Skeletal muscle tissue (tissue), 4 donors: ENCODE data around the gene SPTLC1. TPM values are rescaled to one million over a fixed set of nuclear protein-coding genes. Genes with fewer than 3 reads are reported as not detected.
"Not testable (repeated sequence)": the region's sequence is repeated elsewhere in the genome, so short reads cannot be mapped to it uniquely, and the experiment has no call there.

Source experiments
- H3K27ac ChIP-seq: one replicate; pipeline ENCODE4 v1.7.0; 2013; ENCODE audit warnings: mild to moderate bottlenecking, low read depth, low read length, inconsistent platforms
- H3K27me3 ChIP-seq, 3 donors: one replicate each; pipeline ENCODE4 v1.7.0; 2013; ENCODE audit warnings: low read length in 3 of 3; ENCODE audit not compliant: control insufficient read depth in 3 of 3, insufficient read depth in 3 of 3
- H3K36me3 ChIP-seq, 3 donors: one replicate each; pipeline ENCODE4 v1.7.0; 2013; ENCODE audit warnings: low read length in 3 of 3; ENCODE audit not compliant: control insufficient read depth in 3 of 3, insufficient read depth in 3 of 3
- H3K4me1 ChIP-seq, 3 donors: one replicate each; pipeline ENCODE4 v1.7.0; 2013; ENCODE audit warnings: low read length in 3 of 3, mild to moderate bottlenecking in 3 of 3; ENCODE audit not compliant: control insufficient read depth in 3 of 3, insufficient read depth in 3 of 3
- H3K4me3 ChIP-seq, 3 donors: one replicate each; pipeline ENCODE4 v1.7.0; 2013; ENCODE audit warnings: low read length in 3 of 3
- H3K9ac ChIP-seq, 3 donors: one replicate each; pipeline ENCODE4 v1.7.0; 2013; ENCODE audit warnings: low read length in 3 of 3, mild to moderate bottlenecking in 3 of 3, moderate library complexity in 2 of 3, low read depth in 1 of 3
- H3K9me3 ChIP-seq, 3 donors: one replicate each; pipeline ENCODE4 v1.7.0; 2013; ENCODE audit warnings: low read length in 3 of 3; ENCODE audit not compliant: control insufficient read depth in 3 of 3
- total RNA-seq: library from RNA; depleted of rRNA; stranded (reverse); fragments of >200 nt; gene quantifications from one replicate; pipeline ENCODE4 v1.2.3, GENCODE V29; 2014
- donor health status: Osteomylitis.

SPTLC1 gene
- total RNA-seq, 1 donor from 2014 or later = 73.1 TPM

DNA sequence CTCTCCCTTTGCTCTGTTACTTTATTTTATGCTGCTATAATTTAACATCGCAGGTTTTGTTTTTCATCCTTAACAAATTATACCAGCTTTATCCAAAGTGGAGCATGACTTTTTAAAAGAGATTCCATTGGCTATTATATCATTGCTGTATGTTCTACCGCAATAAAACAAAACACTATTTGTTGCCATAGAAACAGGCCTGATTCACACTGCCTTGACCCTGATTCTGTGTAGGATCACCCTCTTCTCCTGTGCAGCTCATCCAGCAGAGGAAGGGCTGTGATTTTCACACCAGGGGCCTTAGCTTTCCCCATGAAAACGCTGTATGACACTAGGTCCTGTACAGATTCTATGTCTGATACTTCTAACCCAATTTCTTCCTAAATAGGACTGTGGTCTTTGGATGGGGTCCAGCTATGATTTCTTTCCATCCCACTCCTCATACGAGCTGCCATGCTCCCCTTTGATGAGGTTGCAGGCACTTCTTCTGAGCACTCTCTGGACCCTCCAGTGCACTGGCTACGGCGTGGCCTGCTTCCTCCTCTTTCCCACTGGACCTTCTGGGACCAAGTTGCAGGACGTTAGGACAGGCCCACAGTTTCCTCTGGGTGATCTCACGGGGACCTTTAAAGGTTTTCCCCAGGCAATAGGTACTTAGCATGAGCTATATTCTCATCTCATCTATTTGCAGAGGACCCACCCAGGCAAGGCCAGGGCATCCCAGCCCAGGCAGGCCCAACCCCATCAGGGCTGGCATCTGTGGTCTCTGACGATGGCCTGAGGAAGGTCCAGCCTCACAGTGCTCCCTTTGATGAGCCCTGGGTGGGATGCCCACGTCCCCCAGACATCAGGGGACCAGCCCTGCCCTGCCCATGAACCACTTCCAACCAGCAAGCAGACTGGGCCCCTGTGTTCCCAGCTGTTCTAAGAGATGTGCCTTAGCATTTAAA lies 38.5 kb upstream of the SPTLC1 start:
- not testable (repeated sequence) for H3K27ac ChIP-seq, H3K9me3 ChIP-seq, H3K27me3 ChIP-seq, H3K36me3 ChIP-seq, H3K4me3 ChIP-seq, H3K4me1 ChIP-seq, H3K9ac ChIP-seq

DNA sequence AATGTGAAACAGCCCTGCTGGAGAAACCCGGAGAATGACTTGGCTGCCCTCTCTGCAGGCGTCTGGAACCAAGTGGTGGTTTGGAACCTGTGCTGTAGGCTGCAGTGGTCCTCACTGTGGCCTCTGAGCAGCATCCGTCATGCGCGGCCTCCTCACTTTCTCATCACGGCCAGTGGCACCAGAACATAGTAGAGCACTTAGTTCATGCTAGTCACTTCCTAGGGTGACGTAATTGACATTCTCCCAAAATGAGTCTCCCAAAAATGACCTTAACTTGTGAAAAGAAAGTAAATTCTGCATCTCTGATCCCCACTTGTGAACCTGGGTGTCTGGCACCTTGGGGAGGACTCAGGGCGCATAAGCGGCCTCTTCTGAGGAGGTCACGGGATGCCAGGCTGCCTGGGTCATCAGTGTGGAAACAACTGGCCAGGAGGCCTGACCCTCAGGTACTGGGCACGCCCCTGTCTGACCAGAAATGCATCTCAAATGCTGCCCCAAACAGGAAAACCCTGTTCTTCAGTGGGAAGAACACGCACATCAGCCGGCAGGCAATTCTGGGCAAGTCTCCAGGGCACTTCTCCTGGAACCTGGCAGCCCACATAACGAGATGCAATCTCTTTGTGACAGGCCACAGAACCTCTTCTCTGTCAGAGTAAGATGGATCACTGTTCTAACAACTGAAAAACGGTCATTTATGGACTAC lies 36.6 kb upstream of the SPTLC1 start:
- Histone ChIP-seq H3K9me3 (no peaks in the 10 kb centered on the region), H3K27ac (no peak overlapping the region), H3K36me3 (no peaks in the 10 kb centered on the region), H3K27me3 (no peaks in the 10 kb centered on the region), H3K9ac (no peak overlapping the region), H3K4me1 (peaks cover 3 to 10% (median 8%) of the 10 kb centered on the region in 3 donors), H3K4me3 (no peak overlapping the region)

DNA sequence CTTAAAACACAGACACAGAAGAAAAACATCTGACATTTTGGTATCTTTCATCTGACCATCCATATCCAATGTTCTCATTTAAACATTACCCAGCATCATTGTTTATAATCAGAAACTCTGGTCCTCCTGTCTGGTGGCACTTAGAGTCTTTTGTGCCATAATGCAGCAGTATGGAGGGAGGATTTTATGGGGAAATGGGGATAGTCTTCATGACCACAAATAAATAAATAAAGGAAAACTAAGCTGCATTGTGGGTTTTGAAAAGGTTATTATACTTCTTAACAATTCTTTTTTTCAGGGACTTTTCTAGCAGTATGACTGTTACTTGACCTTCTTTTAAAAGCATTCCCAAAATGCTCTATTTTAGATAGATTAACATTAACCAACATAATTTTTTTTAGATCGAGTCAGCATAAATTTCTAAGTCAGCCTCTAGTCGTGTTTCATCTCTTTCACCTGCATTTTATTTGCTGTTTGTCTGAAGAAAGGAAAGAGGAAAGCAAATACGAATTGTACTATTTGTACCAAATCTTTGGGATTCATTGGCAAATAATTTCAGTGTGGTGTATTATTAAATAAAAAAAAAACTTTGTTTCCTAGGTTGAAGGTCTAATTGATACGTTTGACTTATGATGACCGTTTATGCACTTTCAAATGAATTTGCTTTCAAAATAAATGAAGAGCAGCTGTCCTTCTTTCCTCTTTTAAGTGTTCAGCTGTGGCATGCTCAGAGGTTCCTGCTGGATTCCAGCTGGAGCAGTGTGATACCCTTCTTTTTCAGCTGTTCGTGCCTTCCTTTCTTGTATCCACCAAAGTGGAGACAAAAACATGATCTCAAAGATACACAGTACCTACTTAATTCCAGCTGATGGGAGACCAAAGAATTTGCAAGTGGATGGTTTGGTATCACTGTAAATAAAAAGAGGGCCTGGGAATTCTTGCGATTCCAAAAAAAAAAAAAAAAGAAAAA lies 35.6 kb upstream of the SPTLC1 start:
- H3K27me3 ChIP-seq, H3K4me1 ChIP-seq, H3K9ac ChIP-seq, H3K9me3 ChIP-seq, H3K4me3 ChIP-seq, H3K27ac ChIP-seq, H3K36me3 ChIP-seq: not testable (repeated sequence)

DNA sequence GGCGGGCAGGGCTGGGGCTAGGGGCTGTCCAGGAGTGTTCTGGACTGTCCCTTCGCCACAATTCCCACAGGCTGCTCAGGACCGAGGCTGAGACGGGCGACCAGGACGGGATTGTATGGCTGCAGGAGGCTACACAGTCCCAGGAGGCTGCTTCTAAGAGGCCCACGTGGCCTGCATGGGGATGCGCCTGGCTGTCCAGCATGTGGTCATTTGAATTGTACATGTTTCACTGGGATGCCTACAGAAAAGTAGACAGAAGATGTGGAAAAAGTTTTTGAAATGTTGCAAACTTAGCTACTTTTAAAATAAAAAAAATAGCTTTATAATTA lies 32.6 kb upstream of the SPTLC1 start:
- Histone ChIP-seq H3K27ac (peak overlapping the region; percentile 68), H3K4me1 (peaks cover 6 to 10% (median 8%) of the 10 kb centered on the region in 3 donors), H3K9ac (no peak overlapping the region), H3K27me3 (no peaks in the 10 kb centered on the region), H3K9me3 (no peaks in the 10 kb centered on the region), H3K4me3 (no peak overlapping the region), H3K36me3 (no peaks in the 10 kb centered on the region)

DNA sequence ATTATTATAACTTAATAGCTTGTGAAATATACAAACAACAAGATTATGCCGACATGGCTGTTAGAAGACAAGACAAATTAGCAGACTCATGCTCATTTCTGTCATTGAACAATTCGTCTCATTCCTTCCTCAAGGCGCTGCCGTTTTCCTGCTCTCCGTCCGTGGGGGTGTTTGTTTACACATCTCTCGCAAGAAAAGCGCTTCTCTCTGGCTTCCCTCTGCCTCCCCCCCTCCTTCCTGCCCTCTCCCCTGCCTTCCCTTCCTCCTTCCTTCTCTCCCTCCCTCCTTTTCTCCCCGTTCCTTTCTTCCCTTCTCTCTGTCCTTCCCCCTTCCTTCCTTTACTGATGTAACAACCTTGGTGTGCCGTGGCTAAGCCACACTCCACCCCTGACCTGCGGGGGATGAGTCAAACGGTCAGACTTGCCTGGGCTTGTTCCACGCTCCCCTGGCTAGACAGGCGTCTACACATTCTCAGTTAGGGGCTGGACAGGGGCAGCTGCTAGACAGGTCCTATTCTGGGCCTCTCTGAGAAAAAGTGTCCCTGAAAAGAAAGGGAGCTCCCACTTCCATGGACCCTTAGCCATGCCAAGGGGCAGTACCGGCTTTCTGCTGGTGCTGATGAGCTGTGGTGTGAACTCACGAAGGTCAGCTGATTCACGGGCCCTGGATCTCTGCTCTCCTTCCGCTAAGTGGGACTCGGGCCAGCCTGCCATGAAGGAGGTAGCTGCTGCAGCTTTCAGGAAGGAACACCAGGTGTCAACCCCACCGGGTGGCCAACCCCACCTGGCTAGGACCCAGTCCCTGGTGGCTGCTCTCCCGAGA lies 32.0 kb upstream of the SPTLC1 start:
- Histone ChIP-seq H3K27ac (peak overlapping the region; percentile 68), H3K9ac (no peak overlapping the region), H3K27me3 (no peaks in the 10 kb centered on the region), H3K36me3 (no peaks in the 10 kb centered on the region), H3K4me3 (peak overlapping the region in 1 of 3 donors; percentile 13), H3K9me3 (no peaks in the 10 kb centered on the region), H3K4me1 (peaks cover 6 to 10% (median 8%) of the 10 kb centered on the region in 3 donors)

DNA sequence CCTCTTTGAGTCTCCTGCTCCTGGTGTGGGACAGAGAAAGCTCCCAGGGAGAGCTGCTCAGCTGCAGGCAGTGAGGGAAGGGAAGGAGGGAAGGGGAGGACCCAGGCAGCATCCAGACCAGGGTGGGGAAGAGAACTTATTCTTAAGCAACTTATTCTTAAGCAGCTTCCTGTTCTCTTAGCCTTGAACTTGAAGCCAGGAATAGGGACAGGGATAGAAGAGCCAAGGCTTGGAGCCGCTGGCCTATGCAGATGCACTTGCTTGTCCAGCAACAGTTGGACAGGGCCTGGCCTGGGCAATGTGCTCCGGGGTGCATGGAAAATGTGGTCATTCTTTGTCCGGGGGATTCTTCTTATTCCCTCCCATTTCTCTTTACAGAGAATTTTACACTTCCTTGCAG lies 31.4 kb upstream of the SPTLC1 start:
- Histone ChIP-seq H3K27ac (peak overlapping the region; percentile 68), H3K36me3 (no peaks in the 10 kb centered on the region), H3K4me3 (no peak overlapping the region), H3K9me3 (no peaks in the 10 kb centered on the region), H3K4me1 (peaks cover 6 to 10% (median 8%) of the 10 kb centered on the region in 3 donors), H3K9ac (no peak overlapping the region), H3K27me3 (peaks cover 0 to 3% (median 2%) of the 10 kb centered on the region in 3 donors)

DNA sequence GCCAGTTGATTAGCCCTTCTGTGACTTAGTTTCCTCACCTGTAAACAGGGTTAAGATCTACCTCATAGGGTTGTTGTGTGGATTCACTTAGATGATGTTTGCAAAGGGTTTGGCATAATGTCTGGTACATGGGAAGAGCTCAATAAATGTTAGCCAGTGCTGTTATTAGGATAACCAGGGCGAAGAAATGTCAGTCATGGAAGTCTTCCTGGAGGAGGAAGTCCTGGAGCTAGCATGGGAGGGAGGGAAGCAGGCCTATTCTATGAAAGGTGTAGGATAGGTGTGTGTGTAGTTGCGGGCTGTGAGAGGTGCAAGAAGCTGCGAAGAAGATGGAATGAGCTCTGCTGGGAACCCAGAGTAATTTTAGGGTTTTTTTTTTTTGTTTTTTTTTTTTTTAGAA lies 30.6 kb upstream of the SPTLC1 start:
- H3K4me3 ChIP-seq, H3K9me3 ChIP-seq, H3K27ac ChIP-seq, H3K9ac ChIP-seq, H3K36me3 ChIP-seq: not testable (repeated sequence)
- peaks cover 5 to 10% (median 8%) of the 10 kb centered on the region in 3 donors for H3K27me3 ChIP-seq
- peaks cover 7 to 13% (median 8%) of the 10 kb centered on the region in 3 donors for H3K4me1 ChIP-seq

DNA sequence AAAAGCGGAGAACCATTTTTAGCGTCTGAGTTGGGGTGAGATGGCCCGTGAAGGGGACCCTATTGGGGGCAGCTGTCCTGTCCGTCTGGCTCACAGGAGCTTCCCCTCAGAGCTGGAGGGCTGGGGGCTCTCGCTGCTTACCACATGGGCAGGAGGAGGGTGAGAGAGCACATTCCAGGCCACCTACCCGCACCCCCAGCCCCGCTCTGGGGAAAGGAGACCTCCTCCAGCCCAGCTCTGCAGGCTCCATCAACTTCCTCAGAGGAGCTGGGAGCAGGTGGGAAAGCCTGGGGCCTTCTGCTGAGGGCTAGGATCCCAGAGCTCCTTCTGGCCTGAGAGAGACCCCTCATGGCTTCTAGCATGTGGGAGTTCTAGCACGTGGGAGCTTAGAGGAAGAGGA lies 27.1 kb upstream of the SPTLC1 start:
- peaks cover 9 to 16% (median 9%) of the 10 kb centered on the region in 3 donors for H3K4me1 ChIP-seq
- H3K27me3 ChIP-seq = peaks cover 11 to 19% (median 14%) of the 10 kb centered on the region in 3 donors
- H3K36me3 ChIP-seq = no peaks in the 10 kb centered on the region
- no peaks in the 10 kb centered on the region for H3K9me3 ChIP-seq
- no peak overlapping the region for H3K27ac ChIP-seq
- H3K9ac ChIP-seq = no peak overlapping the region
- H3K4me3 ChIP-seq = no peak overlapping the region
